Cardiac septum (tissue), 1 donor: ENCODE results near the gene IDNK. TPM values are rescaled to one million over a fixed set of nuclear protein-coding genes. Genes with fewer than 3 reads are reported as not detected.

Experiments used
- DNase-seq: peaks from one replicate; pipeline ENCODE4 v3.0.0-alpha.2; 2020; ENCODE audit warnings: low spot score
- intact Hi-C: fragments of 100-400 bp; cut with DNase I; formaldehyde crosslinking; loops from one replicate; pipeline ENCODE4 v1.14.0; 2022
- total RNA-seq: library from RNA; stranded (reverse); fragmentation: NEBNext Ultra II Directional; extraction: Animal tissue kit (Norgen Biotek cat#: 25700); gene quantifications from one replicate; pipeline ENCODE4 v1.2.1, GENCODE V29; 2021
- donor health status: DM: no; HTN: no; CAD: no.

Gene IDNK
- total RNA-seq, 1 donor from 2014 or later: 5.4 TPM

GRCh38 chr9:83629433-83630104 is 6.6 kb downstream of the IDNK start:
- intact Hi-C loops: no loop called here
- DNase-seq: no peak

GRCh38 chr9:83630938-83631457 is 8.1 kb downstream of the IDNK start:
- intact Hi-C loops: no loop called here
- DNase-seq: no peak

- intact Hi-C loops: no loop called here
- no peak for DNase-seq
These were observed 10.3 kb downstream of the IDNK start for GRCh38 chr9:83633255-83633654.

GRCh38 chr9:83633676-83634075 is 10.7 kb downstream of the IDNK start:
- DNase-seq: no peak
- intact Hi-C loops: no loop called here

GRCh38 chr9:83636813-83637212 is 13.9 kb downstream of the IDNK start:
- intact Hi-C loops: no loop called here
- DNase-seq: no peak

- intact Hi-C loops: no loop called here
- no peak for DNase-seq
These were observed 14.4 kb downstream of the IDNK start for GRCh38 chr9:83637389-83637788.

GRCh38 chr9:83639266-83639665 is 16.3 kb downstream of the IDNK start:
- intact Hi-C loops: no loop called here
- no peak for DNase-seq

- intact Hi-C loops: no loop called here
These were observed 19.9 kb downstream of the IDNK start for GRCh38 chr9:83642793-83643192.

GRCh38 chr9:83646500-83647239 is 23.7 kb downstream of the IDNK start:
- no peak for DNase-seq

More at GRCh38 chr9:83642793-83643192, 19.9 kb downstream of the IDNK start:
- no peak for DNase-seq

GRCh38 chr9:83649080-83649479 is 26.1 kb downstream of the IDNK start:
- DNase-seq: peak; percentile 87
- intact Hi-C loops: loop anchor here (2.0 kb wide), 1 partner anchor 26 kb away; the partner anchor contains the start of gene IDNK

More at GRCh38 chr9:83646500-83647239, 23.7 kb downstream of the IDNK start:
- intact Hi-C loops: no loop called here

GRCh38 chr9:83649515-83649914 is 26.6 kb downstream of the IDNK start:
- intact Hi-C loops: loop anchor here (2.0 kb wide), 1 partner anchor 27 kb away; the partner anchor contains the start of gene IDNK
- DNase-seq: no peak

- no peak for DNase-seq
These were observed 28.6 kb downstream of the IDNK start for GRCh38 chr9:83651558-83651957.

GRCh38 chr9:83652433-83652832 is 29.5 kb downstream of the IDNK start:
- intact Hi-C loops: loop anchor here (5.0 kb wide), 1 partner anchor 55 kb away; the partner anchor contains the start of gene UBQLN1
- no peak for DNase-seq

More at GRCh38 chr9:83651558-83651957, 28.6 kb downstream of the IDNK start:
- intact Hi-C loops: loop anchor here (5.0 kb wide), 1 partner anchor 56 kb away; the partner anchor contains the start of gene UBQLN1

GRCh38 chr9:83655433-83655832 is 32.5 kb downstream of the IDNK start:
- DNase-seq: no peak
- intact Hi-C loops: no loop called here

GRCh38 chr9:83656032-83656680 is 33.2 kb downstream of the IDNK start:
- DNase-seq: no peak
- intact Hi-C loops: no loop called here

GRCh38 chr9:83656952-83657351 is 34.0 kb downstream of the IDNK start:
- intact Hi-C loops: no loop called here
- no peak for DNase-seq

- intact Hi-C loops: no loop called here
- DNase-seq: no peak
These were observed 40.0 kb downstream of the IDNK start for GRCh38 chr9:83662933-83663332.

GRCh38 chr9:83665580-83666200 is 42.7 kb downstream of the IDNK start:
- no peak for DNase-seq
- intact Hi-C loops: no loop called here

GRCh38 chr9:83669067-83669466 is 46.1 kb downstream of the IDNK start:
- intact Hi-C loops: no loop called here
- DNase-seq: no peak

GRCh38 chr9:83670381-83670780 is 47.4 kb downstream of the IDNK start:
- intact Hi-C loops: no loop called here
- no peak for DNase-seq
